OCI-M1 (cell line): Measurements from ENCODE around the gene RARS2.

Source experiments
- DNase-seq: peaks from one replicate; lab custom pipeline; 2025; lab: John Stamatoyannopoulos, UW

The RARS2 gene

GRCh38 chr6:87573307-87574024 lies 16.3 kb downstream of the RARS2 start:
- DNase-seq = no peak

GRCh38 chr6:87572883-87573282 lies 16.9 kb downstream of the RARS2 start:
- DNase-seq = no peak

GRCh38 chr6:87572021-87572420 lies 17.8 kb downstream of the RARS2 start:
- DNase-seq = no peak

- DNase-seq = no peak
Observed at GRCh38 chr6:87561017-87561416, 28.8 kb downstream of the RARS2 start.

GRCh38 chr6:87558446-87558845 lies 31.3 kb downstream of the RARS2 start:
- DNase-seq = no peak

GRCh38 chr6:87555506-87555905 lies 34.3 kb downstream of the RARS2 start:
- no peak for DNase-seq

GRCh38 chr6:87553159-87553765 lies 36.5 kb downstream of the RARS2 start:
- DNase-seq = no peak

- no peak for DNase-seq
Observed at GRCh38 chr6:87551799-87552198, 38.0 kb downstream of the RARS2 start.

GRCh38 chr6:87544474-87544735 lies 45.4 kb downstream of the RARS2 start:
- DNase-seq = no peak

GRCh38 chr6:87543696-87544473 lies 45.9 kb downstream of the RARS2 start:
- DNase-seq = no peak

GRCh38 chr6:87541744-87542143 lies 48.0 kb downstream of the RARS2 start:
- DNase-seq = no peak

- DNase-seq = no peak
Observed at GRCh38 chr6:87541041-87541440, 48.7 kb downstream of the RARS2 start.

GRCh38 chr6:87540539-87540938 lies 49.2 kb downstream of the RARS2 start:
- DNase-seq = no peak

- DNase-seq = no peak
Observed at GRCh38 chr6:87539554-87539953, 50.2 kb downstream of the RARS2 start.

- DNase-seq = no peak
Observed at GRCh38 chr6:87538510-87539260, 51.1 kb downstream of the RARS2 start.

- DNase-seq = no peak
Observed at GRCh38 chr6:87534377-87535047, 55.3 kb downstream of the RARS2 start.

- no peak for DNase-seq
Observed at GRCh38 chr6:87529221-87529620, 60.6 kb downstream of the RARS2 start.

GRCh38 chr6:87522686-87523085 lies 67.1 kb downstream of the RARS2 start:
- no peak for DNase-seq

- no peak for DNase-seq
Observed at GRCh38 chr6:87518453-87518852, 71.3 kb downstream of the RARS2 start.

- no peak for DNase-seq
Observed at GRCh38 chr6:87514831-87515230, 75.0 kb downstream of the RARS2 start.

- no peak for DNase-seq
Observed at GRCh38 chr6:87504441-87504840, 85.3 kb downstream of the RARS2 start.
